Endometrium (tissue), 2 donors: ENCODE measurements around the gene PCK1.

Experiments
- FAIRE-seq: peaks from 2 replicates; lab custom pipeline; 2012; peaks lifted over from hg19 to GRCh38; lab: Jason Lieb, UNC
- donor health status: control.
- donor health status: control.

Gene PCK1

GRCh38 chr20:57605878-57606277, 45.0 kb downstream of the PCK1 start:
- FAIRE-seq, result no peak

- FAIRE-seq, result no peak
Observed at GRCh38 chr20:57608516-57608915, 47.6 kb downstream of the PCK1 start.

GRCh38 chr20:57609086-57609841, 48.4 kb downstream of the PCK1 start:
- no peak for FAIRE-seq

GRCh38 chr20:57609842-57610167, 48.9 kb downstream of the PCK1 start:
- FAIRE-seq, result no peak

- no peak for FAIRE-seq
Observed at GRCh38 chr20:57610261-57610952, 49.5 kb downstream of the PCK1 start.

GRCh38 chr20:57611586-57612311, 50.8 kb downstream of the PCK1 start:
- no peak for FAIRE-seq

- FAIRE-seq, result no peak
Observed at GRCh38 chr20:57612436-57612835, 51.5 kb downstream of the PCK1 start.

GRCh38 chr20:57612916-57613315, 52.0 kb downstream of the PCK1 start:
- no peak for FAIRE-seq

- no peak for FAIRE-seq
Observed at GRCh38 chr20:57613481-57613921, 52.6 kb downstream of the PCK1 start.

GRCh38 chr20:57614490-57615444, 53.9 kb downstream of the PCK1 start:
- FAIRE-seq, result no peak

GRCh38 chr20:57615445-57615811, 54.5 kb downstream of the PCK1 start:
- no peak for FAIRE-seq

- no peak for FAIRE-seq
Observed at GRCh38 chr20:57616143-57616951, 55.4 kb downstream of the PCK1 start.

- FAIRE-seq, result no peak
Observed at GRCh38 chr20:57617079-57617795, 56.3 kb downstream of the PCK1 start.
